SK-N-MC (cell line): ENCODE results near the gene CTSO.

ENCODE experiments used
- EZH2 ChIP-seq: fragments of 200-600 bp; sonication (generic); IDR thresholded peaks from one replicate; pipeline ENCODE4 v1.6.1; 2017; ENCODE audit warnings: antibody characterized with exemption
- FOXP2 ChIP-seq: optimal IDR thresholded peaks from 2 replicates; pipeline ENCODE3; 2011; ENCODE audit warnings: mild to moderate bottlenecking, moderate library complexity; ENCODE audit not compliant: insufficient read depth; ENCODE audit errors: extremely low read length, control extremely low read depth
- POLR2AphosphoS5 ChIP-seq: IDR thresholded peaks from 2 replicates; pipeline ENCODE4 v1.6.1; 2012; ENCODE audit warnings: mild to moderate bottlenecking, low read depth, low read length, borderline replicate concordance

- TF ChIP-seq POLR2AphosphoS5 = no peak
- TF ChIP-seq EZH2 = no peak
- no peak for TF ChIP-seq FOXP2
Measured at GRCh38 chr4:155972098-155972497, 18.4 kb upstream of the CTSO start.
